ENCODE results near the gene TIGD4.

The TIGD4 gene

DNA sequence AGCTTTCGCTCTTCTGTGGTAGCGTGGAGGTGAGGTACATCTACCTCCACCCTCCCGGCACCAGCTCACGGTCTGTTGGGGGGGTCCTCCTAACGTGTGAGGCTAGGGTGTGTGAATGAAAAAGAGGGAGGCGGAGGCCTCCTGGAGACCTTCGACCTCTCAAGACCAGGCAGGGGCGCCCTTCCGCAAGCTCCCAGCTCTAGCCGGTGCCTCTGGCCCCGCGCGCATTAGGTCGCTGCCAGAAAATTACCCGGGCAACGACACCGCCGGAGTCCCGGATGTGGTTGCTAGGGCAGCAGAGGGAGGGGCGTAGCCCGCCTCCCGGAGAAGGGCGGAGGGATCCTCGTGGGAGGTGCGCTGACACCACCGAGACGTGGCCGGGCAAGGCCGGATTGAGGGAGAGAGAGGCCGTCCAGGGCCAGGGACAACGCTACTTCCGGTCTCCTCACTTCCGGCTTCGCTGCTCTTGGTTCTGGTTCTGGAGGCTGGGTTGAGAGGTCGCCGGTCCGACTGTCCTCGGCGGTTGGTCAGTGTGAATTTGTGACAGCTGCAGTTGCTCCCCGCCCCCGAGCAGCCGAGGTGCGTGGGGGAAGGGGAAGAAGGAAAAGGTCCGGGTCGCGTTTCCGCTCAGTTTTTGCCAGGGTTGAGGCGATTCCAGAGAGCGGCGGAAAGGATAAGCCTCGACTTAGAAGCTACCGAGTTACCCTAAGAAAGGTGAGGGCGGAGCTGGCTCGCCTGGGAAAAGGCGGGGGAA lies at the start of gene TIGD4, which contains the start of gene ARFIP1:
TIGD4 (minus strand) TSS at position 218 of the 754 bp plus-strand sequence. CDS start 8,726 bp downstream, outside the sequence.
ARFIP1 (plus strand) TSS at position 442 of the 754 bp plus-strand sequence. CDS start 49,680 bp downstream, outside the sequence.
- DNase-seq, result peak; percentile 95

DNA sequence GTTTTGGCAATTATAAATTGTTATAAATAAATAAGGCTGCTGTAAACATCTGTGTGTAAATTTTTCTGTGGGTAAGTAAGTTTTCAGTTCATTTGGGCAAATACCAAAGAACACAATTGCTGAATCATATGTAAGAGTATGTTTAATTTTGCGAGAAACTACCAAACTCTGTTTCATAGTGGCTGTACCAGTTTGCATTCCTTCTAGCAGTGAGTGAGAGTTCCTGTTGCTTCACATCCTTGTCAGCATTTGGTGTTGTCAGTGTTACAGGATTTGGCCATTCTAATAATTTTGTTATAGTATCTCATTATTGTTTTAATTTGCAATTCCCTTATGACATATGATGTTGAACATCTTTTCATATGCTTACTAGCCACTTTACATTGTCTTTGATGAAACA lies 48.6 kb upstream of the TIGD4 start:
- no peak for DNase-seq

DNA sequence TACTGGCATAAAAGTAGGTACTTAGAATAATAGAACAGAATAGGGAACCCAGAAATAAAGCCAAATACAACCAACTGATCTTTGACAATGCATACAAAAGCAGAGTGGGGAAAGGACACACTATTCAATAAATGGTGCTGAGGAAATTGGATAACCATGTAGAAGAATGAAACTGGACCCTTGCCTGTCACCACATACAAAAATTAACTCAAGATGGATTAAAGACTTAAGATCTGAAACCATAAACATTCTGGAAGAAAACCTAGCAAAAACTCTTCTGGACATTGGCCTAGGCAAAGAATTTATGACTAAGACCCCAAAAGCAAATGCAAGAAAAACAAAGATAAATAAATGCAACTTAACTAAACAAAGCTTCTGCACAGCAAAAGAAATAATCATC lies 45.8 kb upstream of the TIGD4 start:
- no peak for DNase-seq

DNA sequence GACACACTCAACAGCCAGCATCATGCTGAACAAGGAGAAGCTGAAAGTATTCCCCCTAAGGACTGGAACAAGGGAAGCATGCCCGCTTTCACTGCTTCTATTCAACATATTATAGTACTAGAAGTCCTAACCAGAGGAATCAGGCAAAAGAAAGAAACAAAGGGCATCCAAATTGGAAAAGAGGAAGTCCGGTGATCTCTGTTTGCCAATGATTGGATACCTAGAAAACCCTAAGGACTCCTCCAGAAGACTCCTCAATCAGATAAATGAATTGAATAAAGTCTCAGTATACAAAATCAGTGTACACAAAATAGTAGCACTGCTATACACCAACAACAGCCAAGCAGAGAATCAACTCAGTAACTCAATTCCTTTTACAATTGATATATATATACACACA lies 45.0 kb upstream of the TIGD4 start:
- no peak for DNase-seq

DNA sequence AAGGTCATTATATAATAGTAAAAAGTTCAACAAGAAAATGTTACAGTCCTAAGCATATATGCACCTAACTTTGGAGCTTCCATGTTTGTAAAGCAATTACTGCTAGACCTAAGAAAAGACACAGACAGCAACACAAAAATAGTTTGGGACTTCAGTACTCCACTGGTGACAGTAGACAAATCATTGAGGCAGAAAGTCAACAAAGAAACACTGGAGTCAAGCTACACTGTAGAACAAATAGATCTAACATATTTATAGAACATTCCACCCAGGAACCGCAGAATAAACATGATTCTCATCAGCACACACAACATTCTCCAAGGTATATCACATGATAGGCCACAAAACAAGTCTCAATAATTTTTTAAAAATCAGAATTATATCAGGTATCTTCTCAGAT lies 42.8 kb upstream of the TIGD4 start:
- no peak for DNase-seq

DNA sequence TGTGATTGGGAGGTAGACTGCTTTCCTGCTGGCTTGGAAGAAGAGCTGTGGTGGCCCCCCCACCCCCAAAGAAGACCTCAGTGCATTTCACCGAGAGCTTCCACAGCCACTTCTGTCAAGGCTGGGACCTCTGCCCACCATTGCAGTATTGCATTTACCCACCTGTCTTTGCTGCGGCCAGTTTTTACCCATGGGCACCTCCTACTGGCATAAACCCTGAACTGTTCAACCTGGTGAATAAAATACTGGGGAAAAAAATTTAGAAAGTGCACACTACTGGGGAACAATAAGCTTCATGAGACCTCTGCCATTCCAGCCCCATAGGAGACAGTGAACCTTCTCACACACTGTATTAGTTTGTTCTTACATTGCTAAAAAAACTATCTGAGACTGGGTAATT lies 40.5 kb upstream of the TIGD4 start:
- DNase-seq, result no peak

DNA sequence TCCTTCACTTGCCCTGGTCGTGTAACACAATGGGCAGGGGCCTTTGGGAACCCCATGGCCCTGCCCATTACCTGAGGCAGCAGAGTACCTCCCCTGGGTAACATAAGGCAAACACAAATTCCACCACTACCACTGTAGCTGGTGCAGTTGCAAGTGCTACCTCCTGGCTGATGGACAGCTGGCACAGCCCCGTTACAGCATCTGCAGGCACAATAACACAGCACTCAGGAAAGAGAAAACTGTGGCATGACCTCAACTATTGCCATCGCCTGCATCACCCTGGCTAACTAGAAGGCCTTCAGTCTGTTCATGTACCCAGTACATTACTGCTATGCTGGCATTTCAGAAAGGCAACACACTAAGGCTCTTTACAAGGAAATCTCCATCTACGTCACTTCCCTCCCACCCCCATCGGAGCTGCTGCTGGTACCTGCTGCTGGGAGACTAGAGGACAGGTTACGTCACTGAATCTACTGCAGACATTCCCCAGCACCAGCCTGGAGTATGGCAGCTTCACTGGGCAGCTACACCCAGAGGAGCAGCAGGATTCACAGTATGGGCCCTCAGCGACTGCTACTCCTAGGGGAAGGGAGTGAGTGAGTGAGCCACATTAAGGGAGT lies 39.6 kb upstream of the TIGD4 start:
- no peak for DNase-seq

DNA sequence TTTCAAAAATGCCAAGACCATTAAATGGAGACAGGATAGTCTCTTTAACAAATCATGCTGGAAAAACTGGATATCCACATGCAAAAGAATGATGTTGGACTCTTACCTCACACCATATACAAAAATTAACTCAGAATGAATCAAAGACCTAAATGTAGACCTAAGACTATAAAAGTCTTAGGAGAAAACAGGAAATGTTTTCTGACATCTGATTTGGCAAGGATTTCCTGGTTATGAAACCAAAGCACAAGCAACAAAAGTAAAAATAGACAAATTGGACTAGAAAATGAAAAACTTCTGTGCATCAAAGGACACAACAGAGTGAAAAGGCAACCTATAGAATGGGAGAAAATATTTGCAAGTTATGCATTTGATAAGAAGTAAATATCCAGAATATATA lies 37.8 kb upstream of the TIGD4 start:
- DNase-seq, result no peak

DNA sequence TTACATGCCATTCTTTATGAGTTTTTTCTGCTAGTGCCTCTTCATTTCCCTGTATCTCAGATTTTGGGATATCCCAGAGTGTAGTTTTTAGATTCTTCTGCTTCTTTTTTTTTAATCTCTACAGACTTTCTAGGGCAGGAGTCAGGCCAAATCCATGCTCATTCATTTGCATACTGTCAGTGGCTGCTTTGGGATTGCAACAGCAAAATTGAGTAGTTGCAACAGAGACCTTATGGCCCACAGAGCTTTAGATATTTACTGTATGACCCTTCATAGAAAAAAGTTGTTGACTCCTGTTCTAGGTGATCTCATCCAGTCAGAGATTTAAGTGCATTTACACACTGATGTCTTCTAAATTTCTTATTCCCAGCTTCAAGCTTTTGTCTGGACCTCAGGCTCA lies 35.5 kb upstream of the TIGD4 start:
- no peak for DNase-seq

DNA sequence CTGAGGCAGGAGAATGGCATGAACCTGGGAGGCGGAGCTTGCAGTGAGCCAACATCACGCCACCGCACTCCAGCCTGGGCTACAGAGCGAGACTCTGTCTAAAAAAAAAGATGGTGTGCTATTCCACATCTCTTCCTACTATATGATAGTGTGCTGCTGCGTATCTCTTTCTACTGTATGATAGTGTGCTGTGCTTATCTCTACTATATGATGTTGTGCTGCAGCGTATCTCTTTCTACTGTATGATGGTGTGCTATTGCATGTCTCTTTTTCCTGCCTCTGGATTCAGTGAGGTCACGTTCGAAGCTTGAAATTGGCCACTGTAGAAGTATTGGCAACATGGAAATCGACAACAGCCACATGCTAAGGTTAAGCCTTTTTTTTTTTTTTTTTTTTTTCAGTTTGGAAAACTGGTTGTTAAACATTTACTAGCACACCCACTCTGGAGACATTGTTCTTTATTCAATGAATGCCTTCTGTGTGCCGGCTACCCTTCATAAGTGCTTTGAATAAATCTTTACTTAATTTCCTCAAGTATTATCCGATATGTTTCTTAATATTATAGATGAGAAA lies 31.3 kb upstream of the TIGD4 start:
- DNase-seq, result no peak

DNA sequence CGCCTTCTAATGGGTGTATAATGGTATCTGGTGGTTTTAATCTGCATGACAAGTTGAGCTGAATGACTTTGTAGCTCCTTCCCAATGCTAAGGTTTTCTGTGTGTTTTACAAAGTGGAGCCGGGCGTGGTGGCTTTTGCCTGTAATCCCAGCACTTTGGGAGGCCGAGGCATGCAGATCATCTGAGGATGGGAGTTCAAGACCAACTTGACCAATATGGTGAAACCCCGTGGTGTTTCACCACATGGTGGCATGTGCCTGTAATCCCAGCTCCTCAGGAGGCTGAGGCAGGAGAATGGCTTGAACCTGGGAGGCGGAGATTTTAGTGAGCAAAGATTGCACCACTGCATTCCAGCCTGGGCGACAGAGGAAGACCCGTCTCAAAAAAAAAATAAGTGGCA lies 29.1 kb upstream of the TIGD4 start:
- no peak for DNase-seq

DNA sequence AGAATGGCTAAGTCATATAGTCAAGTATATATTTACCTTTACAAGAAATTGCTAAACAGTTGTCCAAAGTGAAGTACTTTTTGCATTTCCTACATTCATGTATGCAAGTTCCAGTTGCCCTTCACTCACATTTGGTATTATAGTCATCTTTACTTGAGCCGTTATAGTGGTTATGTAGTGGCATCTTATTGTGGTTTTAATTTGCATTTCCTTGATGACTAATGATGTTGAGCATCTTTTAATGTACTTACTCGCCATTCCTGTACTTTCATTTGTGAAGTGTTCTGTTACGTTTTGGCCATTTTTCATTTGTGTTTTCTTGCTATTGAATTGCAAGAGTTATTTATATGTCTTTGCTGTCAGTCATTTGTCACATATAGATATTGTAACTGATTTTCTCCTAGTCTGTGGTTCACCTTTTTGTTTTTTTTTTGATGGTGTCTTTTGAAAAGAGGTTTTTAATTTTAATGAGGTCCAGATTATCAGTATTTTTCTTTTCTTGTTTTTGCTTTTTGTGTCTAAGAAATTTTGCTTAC lies 27.8 kb upstream of the TIGD4 start:
- no peak for DNase-seq

DNA sequence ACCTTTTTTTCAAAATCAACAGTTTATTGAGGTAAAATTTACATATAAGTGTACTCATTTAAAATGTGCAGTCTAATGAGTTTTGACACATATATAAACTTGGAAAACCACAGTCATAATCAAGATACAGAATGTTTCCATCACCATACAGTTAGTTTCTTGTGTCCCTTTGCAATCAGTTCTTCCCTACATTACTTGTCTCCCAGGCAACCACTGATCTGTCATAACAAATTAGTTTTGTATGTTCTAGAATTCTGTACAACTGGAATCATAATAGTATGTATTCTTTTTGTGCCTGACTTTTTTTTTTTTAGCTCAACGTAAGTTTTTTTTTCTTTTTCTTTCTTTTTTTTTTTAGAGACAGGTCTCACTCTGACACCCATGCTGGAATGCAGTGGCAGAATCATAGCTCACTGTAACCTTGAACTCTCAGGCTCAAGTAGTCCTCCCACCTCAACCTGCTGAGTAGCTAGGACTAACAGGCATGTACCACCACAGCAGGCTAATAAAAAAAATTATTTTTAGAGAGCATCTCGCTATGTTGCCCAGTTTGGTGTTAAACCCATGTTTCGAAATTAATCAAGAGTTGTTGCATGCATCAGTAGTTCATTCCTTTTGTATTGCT lies 27.1 kb upstream of the TIGD4 start:
- DNase-seq, result no peak

DNA sequence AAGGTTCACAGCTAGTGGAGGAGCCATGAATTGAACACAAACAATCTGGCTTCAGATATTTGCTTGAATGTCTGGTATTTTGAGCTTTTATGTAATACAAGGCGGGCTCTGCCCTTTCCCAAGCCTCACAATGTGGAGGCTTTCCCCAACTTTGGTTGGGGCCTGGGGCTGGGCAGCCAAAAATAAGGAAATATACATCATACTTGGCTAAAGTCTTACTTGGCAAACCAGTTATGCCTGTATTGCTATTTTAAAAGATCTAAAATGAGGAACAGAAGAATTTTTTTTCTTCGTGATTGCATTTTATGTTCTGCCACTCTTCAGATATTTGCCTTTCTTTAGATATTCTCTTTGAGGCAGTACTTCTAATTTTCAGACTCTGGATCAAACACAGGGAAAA lies 26.3 kb upstream of the TIGD4 start:
- no peak for DNase-seq

DNA sequence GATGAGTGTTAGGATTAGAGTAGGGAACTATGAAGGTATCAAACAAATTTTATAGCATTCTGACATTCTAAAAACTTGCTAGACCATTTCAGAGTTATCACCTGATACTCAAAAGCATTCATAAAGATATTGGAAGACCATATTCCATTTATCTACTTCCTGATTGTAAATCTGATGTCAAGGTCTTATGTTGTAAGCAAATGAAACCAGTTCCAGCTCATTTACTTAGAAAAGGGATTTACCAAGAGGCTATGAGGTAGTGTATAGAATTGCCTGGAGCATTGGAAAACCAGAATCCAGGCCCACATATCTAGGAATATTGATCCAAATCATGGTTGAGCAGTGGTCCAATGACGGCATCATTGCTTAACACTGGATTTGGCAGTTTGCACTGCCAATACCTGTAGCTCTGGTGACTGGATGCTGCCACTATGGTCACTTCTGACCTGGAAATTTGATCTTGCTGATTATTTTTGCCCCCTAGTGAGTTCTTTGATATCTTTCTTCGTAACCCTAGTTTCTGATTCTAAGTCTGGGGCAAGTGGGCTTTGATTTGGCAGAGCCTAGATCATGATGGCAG lies 25.6 kb upstream of the TIGD4 start:
- DNase-seq, result no peak

DNA sequence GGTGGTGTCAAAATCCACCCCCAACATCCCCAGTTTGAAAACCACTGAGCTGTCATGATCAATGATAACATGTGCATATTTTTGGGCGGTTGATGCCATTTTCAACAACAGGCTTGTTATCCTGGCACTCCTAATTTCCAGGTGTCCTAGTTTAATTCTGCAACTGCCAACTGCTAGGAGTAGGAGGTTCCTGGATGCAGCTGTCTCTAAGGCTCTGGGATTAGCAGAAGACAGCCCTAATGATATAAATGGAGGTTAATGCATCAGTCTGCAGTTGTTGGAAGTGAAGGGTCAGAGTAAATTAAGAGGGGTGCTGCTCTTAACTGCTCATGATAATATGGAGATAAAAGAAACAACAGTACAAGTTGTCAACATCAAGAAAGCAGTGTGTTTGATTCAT lies 24.0 kb upstream of the TIGD4 start:
- DNase-seq, result no peak

DNA sequence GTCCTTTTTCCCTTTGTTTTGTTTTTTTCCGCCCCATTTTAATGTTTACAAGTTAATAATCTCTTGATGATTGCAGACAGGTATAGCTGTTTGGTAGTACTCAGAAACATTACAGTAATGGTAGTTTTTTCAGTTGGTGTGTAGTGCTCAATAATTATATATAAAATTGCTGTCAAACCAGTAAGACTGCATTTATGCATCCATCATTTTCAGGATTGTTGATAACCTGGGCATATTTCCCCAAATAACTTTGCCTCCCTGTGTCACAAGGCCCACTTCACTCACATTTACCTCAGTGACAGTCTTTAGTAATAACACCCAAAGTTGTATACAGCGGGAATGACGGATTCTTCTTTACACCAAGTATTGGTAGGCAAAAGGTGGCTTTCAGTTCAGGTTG lies 16.4 kb upstream of the TIGD4 start:
- DNase-seq, result no peak

DNA sequence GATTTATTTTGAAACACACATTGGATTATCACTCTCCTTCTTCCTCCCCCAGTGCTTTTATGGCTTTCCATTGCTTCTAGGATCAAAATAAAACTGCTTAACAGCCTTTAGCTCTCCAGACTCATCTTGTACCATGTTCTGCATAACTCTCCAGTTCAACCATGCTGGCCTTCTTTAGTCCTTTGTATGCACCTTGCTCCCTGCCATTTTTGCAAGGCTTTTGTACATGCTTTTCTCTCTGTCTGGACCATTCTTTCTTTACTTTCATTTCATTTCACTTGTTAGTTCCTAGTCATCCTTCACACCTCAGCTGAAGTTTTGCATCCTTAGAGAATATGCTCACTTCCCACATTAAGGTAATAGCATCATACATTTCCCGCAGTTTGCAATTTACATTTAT lies 7.1 kb upstream of the TIGD4 start:
- DNase-seq, result no peak

DNA sequence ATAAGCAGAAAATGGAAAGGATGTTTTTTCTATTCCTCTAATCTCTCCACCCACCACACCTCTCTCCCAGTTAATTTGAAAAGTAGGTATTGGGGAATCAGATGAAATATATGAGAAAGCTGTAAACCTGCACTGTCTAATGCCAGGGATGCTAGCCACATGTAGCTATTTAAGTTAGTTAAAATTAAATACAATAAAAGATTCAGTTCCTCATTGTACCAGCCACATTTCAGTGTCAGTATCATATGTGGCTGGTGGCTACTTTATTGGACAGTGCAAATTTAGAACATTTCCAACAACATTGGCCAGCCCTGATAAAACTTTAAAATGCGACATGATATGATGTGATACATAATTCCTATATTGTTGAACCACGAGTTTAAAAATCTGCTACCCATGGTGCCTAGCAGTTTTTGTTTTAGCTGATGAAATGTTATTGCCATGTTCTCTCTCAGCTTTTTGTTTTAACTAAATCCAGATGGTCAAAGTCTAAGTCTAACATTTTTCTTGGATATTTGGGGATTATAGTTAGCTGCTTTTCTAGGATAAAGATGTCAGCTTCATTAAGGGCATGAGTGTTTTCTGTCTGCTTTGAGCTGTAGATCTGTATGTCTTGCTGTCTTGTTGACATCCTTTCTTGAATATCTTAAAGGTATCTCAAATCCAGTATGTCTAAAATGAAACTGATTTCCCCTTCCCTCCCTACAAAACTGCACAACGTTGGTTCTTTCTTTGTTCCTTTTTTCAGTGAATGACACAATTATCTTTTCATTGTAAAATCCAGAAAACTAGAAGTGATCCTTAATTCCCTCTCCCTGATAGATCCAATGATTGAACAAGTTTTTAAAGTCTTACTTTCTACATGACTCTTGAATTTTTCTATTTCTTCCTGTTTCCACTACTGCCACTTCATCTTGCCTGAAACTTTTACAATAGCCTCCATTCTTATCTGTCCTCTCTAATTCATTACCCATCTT lies 6.4 kb upstream of the TIGD4 start:
- no peak for DNase-seq

DNA sequence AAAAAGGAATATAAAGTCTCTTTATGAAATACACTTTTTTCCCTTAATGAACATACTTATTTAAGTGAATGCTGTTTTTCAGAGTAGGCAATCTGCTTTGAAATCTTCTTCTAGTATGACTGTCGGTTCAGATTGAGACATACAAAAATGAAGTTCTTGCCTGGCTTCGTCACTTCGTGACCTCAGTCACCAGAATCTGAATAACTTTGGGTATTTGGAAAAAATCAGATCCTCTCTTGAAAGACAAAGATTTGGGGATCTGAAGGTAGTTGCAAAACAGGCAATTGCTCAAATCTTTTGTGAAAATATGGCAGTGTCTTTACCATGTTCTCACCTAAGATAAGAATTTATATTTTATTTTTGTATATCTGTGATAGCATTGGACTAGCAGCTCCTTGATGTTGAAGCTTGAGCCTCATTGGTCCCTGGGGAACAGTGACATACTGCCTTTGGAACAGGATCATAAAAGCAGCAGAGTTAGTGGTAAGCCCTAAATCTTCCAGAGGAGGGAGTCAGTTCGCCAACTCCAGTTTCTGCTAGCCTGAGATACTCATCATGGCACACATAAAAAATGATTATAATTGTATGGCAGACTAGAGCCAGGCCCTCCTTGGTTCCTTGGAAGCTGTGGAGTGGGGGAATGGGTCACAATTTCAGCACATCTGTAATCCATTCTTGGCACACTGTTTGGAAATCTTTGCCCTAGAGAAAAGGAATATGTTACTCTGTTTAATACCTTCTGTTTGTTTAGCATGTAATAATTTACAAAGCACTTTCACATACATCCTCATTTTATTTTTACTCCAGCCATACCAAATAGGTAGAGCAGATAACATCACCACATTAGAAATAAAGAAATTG lies 5.2 kb upstream of the TIGD4 start:
- DNase-seq, result no peak

DNA sequence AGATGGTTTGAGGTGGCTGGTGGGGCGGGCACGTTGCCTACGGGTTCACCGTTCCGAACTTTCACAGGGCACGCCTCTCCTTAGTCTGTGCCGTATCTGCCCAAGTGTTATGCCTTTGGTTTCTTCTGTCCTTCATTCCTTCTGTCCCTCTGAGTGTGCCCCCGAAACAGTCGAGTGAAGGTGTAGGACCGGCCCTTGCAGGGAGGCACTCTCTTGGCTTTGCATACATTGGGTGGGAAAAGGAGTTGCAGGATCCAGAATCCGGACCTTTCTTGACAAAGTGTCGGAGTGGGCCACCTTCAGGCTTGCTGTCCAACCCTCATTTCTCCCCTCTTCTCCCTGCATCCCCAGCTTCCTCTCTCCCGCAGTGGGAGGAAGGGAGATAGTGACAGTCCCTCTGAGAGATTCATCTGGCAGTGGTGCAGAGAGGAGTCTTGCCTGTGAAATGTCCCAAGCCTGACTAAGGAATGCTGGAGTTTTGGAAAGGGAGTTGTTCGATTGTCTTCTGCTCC lies 793 bp upstream of the TIGD4 start:
- DNase-seq, result no peak
